Measurements from ENCODE around the gene DOCK3.
A peak's percentile ranks its signal among the peaks of the same experiment; 100 is the strongest.

The DOCK3 gene, protein sequence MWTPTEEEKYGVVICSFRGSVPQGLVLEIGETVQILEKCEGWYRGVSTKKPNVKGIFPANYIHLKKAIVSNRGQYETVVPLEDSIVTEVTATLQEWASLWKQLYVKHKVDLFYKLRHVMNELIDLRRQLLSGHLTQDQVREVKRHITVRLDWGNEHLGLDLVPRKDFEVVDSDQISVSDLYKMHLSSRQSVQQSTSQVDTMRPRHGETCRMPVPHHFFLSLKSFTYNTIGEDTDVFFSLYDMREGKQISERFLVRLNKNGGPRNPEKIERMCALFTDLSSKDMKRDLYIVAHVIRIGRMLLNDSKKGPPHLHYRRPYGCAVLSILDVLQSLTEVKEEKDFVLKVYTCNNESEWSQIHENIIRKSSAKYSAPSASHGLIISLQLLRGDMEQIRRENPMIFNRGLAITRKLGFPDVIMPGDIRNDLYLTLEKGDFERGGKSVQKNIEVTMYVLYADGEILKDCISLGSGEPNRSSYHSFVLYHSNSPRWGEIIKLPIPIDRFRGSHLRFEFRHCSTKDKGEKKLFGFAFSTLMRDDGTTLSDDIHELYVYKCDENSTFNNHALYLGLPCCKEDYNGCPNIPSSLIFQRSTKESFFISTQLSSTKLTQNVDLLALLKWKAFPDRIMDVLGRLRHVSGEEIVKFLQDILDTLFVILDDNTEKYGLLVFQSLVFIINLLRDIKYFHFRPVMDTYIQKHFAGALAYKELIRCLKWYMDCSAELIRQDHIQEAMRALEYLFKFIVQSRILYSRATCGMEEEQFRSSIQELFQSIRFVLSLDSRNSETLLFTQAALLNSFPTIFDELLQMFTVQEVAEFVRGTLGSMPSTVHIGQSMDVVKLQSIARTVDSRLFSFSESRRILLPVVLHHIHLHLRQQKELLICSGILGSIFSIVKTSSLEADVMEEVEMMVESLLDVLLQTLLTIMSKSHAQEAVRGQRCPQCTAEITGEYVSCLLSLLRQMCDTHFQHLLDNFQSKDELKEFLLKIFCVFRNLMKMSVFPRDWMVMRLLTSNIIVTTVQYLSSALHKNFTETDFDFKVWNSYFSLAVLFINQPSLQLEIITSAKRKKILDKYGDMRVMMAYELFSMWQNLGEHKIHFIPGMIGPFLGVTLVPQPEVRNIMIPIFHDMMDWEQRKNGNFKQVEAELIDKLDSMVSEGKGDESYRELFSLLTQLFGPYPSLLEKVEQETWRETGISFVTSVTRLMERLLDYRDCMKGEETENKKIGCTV (N-terminal part only)

DNA sequence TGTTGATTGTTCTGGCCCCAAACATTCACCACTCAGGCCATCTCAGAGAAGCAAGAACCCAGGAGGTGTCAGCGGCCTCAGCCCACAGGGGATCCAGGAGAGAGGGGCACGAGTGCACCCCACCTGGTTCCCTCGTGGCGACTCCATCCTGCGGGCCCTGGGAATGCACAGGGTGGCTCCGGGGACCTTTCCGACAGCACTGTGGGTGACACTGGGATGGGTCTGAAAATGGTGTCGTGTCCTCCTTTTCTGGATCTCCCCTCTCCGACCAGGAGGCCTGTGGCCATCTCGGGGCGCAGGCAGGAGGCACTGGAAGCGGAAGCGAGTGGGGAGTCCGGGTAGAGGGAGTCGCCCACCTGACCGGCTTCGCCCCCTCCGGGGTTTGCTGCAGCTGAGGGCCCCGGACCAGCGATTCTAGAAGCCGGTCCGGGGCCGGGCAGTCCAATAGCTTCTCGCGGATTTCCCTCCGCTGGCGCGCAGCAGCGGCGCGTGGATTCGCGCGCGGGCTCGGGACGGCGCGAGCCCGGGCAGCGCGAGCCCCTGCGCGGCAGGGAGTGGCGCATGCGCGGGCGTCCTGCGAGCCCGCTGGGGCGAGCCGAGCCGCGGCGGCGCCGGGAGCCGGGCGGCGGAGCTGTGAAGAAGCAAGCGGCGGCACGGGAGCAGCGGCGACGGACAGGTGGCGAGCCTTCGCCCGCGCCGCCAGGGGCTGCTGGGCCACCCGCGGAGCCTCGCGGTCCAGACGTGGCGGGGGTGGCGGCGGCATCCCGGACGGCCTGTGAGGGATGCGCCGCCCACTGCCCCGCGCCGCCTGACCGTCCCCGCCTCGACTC is at the start of gene DOCK3:
Gene DOCK3 (plus strand): TSS at position 579 of the 830 bp plus-strand sequence. CDS start 337 bp downstream, outside the sequence.
- DNase-seq (ENCODE audit: low read depth): no peak

DNA sequence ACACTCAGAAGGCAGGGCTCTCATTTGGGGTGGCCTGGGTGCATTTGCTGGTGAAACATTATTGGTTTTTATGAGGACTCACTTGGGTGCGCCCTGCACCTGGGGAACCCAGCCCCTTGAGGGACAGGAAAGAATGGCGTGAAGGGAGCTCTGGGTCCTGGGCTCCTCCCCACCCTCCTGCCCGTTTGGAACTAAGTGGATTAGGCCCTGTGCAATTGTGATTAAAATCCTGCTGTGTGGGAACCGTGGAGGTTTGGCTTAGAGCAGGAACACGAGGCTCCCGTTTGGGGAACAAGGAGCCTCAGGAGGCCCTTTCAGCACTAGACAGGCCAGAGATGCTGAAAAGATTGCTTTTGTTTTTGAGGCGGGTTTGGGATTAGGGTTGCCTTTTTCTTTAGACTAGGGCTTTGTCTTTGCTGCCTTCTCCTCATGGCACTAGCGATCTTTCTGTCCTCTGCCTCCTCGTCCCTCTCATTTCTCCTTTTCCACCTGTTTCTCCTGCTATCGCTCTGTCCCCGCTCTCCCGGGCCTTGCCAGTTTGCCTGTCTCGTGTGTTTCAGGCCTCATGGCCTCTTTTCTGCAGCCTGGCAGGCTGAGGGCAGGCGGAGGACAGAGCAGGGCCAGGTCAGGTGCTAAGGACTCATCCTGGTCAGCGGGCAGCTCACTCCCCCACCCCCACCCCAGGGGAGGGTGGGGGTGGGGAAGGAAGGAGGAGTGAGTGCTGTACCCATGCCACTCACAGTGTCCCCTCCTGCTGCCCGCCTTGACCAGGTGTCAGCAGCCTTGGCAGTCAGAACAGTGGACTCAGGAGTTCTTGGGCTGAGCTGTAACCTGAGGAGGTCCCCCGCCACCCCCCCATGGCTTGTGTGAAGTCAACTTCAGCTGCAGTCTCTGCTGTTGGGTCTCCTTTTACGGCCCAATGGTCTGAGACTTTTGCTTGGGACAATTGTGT is 49.2 kb upstream of the DOCK3 start:
- DNase-seq (ENCODE audit: low read depth): no peak

DNA sequence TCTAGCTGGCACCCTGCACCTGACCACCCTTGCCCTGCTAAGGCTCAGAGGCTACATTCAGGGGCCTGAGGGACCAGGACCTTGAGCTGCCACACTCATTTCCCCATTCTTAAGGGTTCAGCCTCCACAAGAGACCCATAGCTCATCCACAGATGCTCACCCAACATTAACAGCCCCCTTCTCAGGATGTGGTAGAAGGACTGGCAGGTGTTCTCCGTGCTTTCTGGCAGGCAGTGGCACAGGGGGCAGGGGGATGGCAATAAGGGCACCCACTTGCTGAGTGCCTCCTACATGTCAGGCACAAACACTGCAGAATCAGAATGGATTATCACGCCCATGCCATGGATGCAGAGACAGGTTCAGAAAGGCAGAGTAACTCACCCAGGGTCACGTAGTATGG is 48.3 kb upstream of the DOCK3 start:
- DNase-seq (ENCODE audit: low read depth): no peak

DNA sequence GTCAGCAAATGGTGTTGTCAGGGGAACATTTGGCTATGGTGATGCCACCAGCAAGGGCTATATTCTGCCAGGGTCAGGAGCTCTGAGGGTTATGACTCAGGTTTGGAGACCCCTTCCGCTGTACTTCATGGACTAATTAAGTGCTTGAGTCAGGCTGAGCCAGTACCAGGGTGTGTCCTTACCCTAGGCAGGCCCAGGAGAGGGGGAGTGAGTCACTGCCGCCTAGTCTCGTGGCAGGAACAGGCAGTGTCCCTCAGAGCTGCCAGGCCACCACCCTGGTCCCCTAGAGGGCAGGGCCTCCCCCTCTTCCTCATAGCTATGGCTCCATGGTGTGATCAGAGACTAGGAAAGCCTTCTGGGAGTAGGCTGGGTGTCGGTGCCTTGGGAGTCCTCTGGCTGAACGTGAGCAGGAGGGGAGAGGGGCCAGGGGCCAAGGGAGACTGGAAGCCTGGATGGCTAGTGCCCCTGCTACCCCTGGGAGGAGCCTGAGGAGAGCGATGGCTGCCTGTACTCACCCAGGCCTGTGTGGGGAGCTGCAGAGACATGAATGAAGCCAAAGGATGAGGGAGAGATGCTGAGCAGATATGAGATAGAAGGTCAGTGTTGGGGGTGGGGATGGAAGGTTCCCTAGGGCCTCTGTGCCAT is 47.2 kb upstream of the DOCK3 start:
- DNase-seq (ENCODE audit: low read depth): peak; percentile 88

DNA sequence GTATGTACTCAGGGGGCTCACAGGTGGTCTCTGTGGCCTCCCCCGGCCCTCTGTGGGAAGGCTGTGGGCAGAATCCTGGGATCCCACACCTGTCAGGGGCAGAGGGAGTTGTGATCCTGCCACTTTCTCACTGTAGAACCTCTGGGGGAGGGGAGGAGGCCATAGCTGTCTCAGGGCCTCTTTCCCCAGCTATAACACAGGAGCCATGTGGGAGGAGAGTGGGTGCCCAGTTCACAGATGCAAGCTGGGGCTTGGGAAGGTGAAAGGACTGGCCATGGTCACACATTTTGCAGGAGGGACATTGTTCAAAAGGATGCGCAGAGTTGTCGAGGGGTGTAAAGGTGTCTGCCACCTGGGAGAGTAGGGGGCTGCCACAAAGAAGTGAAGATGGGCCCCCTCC is 46.1 kb upstream of the DOCK3 start:
- DNase-seq (ENCODE audit: low read depth): no peak

DNA sequence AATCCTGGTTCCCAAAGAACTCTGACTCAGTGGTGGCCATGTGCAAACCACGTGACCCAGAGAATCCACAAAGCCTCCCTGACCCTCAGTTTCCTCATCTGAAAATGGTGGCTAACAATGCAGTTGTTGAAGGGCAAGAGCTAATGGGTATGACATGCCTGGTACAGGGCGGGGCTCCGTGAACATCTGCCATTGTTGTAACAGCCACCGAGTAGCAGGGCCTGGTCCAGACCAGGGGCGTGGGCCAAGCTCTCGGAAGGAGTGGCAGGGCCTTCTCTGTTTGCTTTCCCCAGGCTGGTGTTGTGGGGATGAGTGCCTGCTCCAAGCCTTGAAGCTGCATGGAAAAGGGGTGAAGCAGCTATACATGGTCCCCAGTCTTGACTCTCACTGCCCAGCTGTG is 44.3 kb upstream of the DOCK3 start:
- no peak for DNase-seq (ENCODE audit: low read depth)

DNA sequence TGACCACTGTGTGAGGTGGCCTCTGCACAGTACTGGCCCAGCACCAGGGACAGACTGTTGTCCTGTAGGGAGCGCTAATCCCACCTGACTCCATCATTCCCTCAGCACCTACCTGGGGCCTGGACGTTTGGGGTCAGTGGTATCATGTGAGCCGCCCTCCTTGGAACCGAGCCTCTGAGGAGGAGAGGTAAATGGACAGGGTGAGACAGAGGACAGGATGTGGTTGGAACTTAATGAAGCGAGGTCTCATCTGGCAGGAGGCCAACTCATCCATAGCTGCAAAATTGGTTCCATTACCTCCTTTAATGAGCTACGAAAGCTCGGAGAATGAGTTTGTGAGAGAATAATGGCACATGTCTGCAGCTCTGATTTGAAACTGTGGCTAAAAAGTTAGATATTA is 43.9 kb upstream of the DOCK3 start:
- DNase-seq (ENCODE audit: low read depth): no peak

DNA sequence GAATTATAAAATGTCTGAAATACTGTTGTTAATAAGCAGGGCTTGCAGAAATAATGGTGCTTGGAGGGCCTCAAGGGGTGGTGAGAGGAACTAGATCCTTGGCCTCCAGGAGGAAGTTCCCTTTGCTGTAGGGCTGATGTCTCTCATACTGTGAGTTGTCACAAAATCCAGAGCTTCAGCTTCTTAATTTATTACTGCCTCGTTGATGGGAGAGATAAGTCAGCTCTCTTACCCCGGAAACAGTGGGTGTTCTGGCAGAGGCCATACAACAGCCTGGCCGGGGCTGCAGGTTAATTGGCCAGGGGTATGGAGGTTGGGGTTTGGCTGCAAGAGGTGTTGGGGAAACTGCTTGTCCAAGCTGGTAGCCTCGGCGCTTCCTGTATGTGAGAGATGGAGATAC is 42.3 kb upstream of the DOCK3 start:
- no peak for DNase-seq (ENCODE audit: low read depth)

DNA sequence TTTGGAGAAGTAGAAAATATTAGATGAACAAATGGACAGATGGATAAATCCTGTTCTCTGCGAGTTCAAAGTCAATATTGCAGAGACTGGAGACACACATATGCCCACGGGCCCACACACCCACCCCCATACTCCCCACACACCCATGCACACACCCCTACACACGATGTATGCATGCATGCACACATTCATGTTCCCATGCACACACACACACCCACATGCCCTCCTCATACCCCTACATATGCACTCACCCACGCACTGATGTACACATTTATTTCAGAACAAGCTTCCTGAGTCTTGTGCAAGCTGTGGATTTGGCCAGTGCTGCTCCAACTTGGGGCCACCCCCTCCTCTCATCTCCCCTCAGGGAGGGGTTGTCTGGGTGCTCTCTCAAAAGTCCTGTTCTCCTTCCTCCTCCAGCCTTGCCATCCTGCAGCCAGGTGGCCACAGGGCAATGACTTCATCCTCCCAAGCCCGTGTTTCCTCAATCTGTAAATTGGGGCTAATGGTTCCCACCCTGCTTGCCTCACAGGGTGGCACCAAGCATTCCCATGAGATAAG is 41.4 kb upstream of the DOCK3 start:
- DNase-seq (ENCODE audit: low read depth): no peak

DNA sequence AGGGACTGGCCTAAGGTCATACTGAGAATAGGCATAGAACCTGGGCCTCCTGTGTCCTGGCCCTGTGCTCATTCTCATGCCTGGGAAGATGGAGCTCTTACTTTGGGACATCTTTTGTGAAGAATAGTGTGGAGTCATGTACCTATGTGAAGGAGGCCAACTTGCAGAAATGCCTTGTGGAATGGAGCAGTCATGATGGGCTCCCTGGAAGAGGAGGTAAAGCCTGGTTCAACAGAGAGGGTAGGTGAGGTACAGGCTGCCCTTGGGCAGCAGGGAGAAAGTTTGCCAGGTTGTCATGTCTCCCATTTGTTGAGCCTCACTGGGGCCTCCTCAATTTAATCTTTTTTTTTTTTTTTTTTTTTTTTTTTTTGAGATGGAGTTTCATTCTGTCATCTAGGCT is 39.7 kb upstream of the DOCK3 start:
- DNase-seq (ENCODE audit: low read depth): no peak

DNA sequence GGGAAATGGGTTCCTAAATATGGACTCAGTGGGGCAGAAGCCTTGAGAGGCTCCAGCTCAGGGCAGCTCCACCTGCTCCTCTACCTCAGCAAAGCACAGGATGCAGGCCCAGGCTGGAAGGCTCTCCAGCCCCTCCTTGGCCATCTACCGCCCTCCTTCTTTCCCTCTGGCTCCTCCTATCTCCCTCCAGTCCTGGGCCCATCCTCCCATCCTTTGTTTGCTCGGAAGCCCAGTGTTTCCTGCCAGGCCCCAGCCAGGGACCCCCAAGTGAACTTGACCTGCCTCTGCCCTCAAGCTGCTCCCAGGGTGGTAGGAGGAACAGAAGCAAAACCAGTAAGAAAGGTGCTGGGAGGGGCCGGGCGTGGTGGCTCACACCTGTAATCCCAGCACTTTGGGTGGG is 37.7 kb upstream of the DOCK3 start:
- no peak for DNase-seq (ENCODE audit: low read depth)

DNA sequence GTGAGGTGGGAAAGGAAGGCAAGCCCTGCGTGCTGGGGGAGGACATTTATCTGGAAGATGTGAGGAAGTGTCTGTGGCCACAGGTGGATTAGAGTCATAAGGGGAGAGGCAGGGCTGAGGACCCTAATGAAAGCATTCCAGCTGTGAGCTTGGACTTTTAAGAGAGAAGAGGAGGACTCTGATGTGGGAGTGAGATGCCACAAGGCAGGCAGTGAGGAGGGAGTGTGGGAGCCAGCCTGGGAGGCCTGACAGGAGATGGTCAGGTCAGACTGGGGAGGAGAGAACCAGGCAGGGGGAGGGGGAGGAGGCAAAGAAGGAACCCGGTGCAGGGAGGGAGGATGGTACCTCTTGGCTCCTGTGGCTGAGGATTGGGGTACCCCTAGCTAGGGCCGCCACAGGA is 36.8 kb upstream of the DOCK3 start:
- no peak for DNase-seq (ENCODE audit: low read depth)

DNA sequence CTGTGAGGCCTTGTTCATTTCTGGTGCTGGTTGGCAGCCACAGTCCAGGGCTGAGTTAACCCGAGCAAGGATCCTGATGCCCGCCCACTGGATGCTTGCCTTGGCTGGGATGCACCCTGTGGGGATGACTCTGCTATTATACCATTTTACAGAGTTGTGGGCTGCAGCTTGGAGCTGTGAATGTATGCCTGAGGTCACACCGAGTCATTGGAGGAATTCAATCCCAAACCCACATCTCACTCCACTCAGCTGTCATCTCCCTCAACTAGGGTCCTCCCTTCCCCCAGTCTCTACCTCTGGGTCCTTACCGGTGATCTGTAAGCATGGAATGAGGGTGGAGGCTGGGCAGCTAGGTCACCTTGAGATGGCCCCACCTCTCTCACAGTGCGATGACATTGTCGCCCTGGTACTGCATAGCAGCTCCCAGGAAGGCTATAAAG is 35.7 kb upstream of the DOCK3 start:
- DNase-seq (ENCODE audit: low read depth): no peak

DNA sequence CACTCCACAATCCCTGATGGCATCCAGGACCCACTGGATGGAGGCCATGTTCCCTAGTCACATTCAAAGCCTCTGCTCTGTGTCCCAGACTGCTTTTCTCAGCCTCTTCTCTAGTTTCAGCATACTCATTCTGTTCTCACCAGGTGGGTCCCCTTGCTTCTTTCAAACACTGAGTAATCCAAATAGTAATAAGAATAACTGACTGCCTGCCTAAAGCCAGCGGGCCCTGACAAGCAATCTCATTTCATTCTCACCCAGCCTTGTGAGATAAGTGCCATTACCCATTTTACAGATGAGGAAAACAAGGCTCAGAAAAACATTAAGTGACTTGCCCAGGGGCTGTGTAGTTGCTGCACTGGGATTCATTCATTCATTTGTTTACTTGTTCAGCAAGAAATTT is 32.3 kb upstream of the DOCK3 start:
- DNase-seq (ENCODE audit: low read depth): no peak

DNA sequence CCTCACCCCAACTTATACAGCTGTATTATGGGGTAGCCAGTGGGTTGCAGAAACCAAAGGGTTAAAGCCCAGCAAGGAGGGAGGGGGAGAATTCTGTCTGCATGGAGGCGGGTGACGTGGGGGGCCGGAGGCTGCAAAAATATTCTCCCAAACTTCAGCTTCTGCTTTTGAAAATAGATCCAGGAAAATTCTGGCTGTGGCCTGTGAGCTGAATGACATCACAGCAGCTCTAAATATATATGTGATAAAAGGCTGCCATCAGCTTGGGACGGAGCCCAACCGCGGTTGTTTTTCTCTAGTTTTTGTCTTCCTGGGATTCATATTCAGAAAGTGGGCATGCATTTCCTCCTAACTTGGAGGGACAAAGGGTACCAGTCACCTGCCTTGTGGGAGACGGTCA is 30.2 kb upstream of the DOCK3 start:
- DNase-seq (ENCODE audit: low read depth): no peak

DNA sequence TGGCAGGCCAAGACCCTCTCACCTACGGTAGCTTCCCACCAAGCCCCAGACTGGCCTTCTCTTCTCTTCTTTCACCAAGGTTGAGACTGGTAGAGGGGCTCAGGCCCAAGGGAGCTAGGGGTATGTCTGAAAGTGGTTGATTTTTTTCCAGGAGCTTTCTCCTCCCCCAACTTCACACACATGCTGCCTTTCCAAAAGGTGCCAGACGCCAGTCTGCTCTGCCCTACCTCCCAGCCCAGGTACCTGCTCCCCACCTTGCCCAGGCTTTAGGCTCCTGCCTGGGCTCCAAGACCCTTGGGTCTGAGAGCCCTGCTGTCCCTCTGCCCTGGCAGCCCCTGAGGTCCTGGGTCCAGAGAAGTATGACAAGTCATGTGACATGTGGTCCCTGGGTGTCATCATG is 29.3 kb upstream of the DOCK3 start:
- no peak for DNase-seq (ENCODE audit: low read depth)

DNA sequence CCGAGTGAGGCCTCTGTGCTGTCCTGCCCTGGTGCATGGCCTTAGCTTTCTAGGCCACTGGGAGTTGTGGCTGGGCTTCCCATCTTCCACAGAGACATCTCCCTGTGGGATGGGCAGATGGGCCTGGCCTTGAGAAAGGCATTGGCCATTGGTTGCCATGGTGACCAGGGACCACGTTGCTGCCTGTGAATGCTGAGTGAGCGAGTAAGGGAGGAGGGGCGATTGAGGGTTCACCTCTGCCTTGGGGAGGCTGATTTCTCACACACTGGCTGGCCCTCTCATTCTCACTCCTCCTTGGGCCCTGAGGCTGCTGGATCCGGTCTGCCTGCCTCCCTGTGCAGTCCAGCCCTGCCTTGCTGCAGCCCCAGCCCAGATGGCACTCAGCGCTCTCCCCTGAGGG is 26.4 kb upstream of the DOCK3 start:
- DNase-seq (ENCODE audit: low read depth): no peak

DNA sequence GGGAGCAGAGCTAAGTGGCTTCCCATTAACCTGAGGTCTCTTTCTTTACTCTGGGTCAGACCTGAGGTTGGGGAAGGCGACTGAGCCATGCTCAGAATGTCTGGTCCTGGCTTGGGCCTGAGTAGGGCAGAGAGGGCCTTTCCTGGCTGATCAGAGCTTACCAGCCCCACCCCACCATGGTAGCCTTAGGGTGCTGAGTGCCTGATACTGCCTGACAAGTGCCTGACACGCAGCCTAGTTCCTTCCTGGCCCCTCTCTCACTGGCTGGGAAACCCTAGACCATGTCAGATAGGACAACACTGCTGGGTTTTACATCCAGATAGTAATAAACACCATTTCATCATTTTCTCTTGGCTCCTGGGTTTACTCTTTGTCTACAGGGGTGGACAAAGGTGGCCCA is 25.8 kb upstream of the DOCK3 start:
- no peak for DNase-seq (ENCODE audit: low read depth)

DNA sequence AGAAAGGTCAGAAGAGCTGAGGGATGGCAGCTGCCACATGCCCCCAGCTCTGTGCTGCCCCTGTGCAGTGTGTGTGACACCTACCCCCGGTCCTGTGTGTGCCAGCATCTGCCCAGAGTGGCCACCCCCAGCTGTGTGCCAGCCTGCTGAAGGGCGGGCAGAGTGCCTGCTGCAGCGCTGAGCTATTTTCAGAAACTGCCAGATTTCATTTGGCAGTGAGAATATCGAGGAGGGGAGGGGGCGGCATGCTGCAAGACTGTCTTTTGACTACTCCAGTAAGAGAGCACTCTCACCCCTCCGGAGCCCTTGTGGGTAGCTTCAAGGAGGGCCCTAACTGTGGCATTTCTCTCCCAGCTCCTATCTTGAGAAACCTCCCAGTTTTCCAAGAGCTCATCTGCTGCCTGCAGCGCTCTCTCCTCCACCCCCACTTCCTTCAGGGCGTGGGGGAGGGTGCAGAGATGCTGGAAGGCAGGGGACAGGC is 25.2 kb upstream of the DOCK3 start:
- no peak for DNase-seq (ENCODE audit: low read depth)
